Sigmoid colon (tissue), 4 donors: ENCODE results near the gene ANTXRL.

Experiments
- CTCF ChIP-seq, 4 experiments: fragments of 450-650 bp in 3 of 4; fragments of 200-600 bp in 1 of 4; IDR thresholded peaks; one replicate each; pipeline ENCODE4 v1.5.1; 2016 to 2019; ENCODE audit warnings: antibody characterized with exemption in 4 of 4, mild to moderate bottlenecking in 3 of 4, moderate library complexity in 2 of 4
- EP300 ChIP-seq, 4 donors: sonication (generic); formaldehyde crosslinking; IDR thresholded peaks; one replicate each; pipeline ENCODE4 v1.6.1; 2017; ENCODE audit warnings: antibody characterized with exemption in 4 of 4
- POLR2A ChIP-seq, 2 donors: fragments of 450-650 bp; IDR thresholded peaks; one replicate each; pipeline ENCODE4 v1.6.1; 2016; ENCODE audit warnings: antibody characterized with exemption in 2 of 2, mild to moderate bottlenecking in 2 of 2, moderate library complexity in 2 of 2
- POLR2AphosphoS5 ChIP-seq, 4 donors: sonication (generic); formaldehyde crosslinking; IDR thresholded peaks; one replicate each; pipeline ENCODE4 v1.6.1; 2017; ENCODE audit warnings: antibody characterized with exemption in 4 of 4

GRCh38 chr10:46291817-46292572 lies 5.2 kb downstream of the ANTXRL start:
- TF ChIP-seq CTCF (IDR thresholded peaks at IDR 0.05) (no peak), EP300 (IDR thresholded peaks at IDR 0.05) (no peak), POLR2AphosphoS5 (IDR thresholded peaks at IDR 0.05) (no peak), POLR2A (IDR thresholded peaks at IDR 0.05) (no peak)
